Keratinocyte (primary cell): ENCODE measurements around the gene EEPD1. TPM values are rescaled to one million over a fixed set of nuclear protein-coding genes. Genes with fewer than 3 reads are reported as not detected.
"Not testable (repeated sequence)": the region's sequence is repeated elsewhere in the genome, so short reads cannot be mapped to it uniquely, and the experiment has no call there.

Source experiments
- DNase-seq: peaks from one replicate; pipeline ENCODE4 v3.0.0-alpha.2; 2011; ENCODE audit warnings: low read depth, missing footprints, low spot score
- FAIRE-seq: peaks from 2 replicates; lab custom pipeline; 2011; peaks lifted over from hg19 to GRCh38; lab: Jason Lieb, UNC
- H2AFZ ChIP-seq: 2 replicates; pipeline ENCODE4 v1.6.0; 2012; ENCODE audit warnings: low read length, control low read depth, inconsistent platforms; ENCODE audit not compliant: control insufficient read depth
- H3K27ac ChIP-seq: 2 replicates; pipeline ENCODE4 v1.5.1; 2011; ENCODE audit warnings: low read length; ENCODE audit not compliant: control insufficient read depth, insufficient read depth
- H3K27me3 ChIP-seq: 3 replicates; pipeline ENCODE4 v1.6.0; 2011; ENCODE audit warnings: low read length; ENCODE audit not compliant: control insufficient read depth, insufficient read depth; ENCODE audit errors: extremely low read depth
- H3K36me3 ChIP-seq, 2 experiments: 2 replicates in 1 of 2; 3 replicates in 1 of 2; pipeline ENCODE4 v1.5.1; 2011; ENCODE audit warnings: low read length in 2 of 2, mild to moderate bottlenecking in 1 of 2; ENCODE audit not compliant: control insufficient read depth in 2 of 2, insufficient read depth in 2 of 2; ENCODE audit errors: extremely low read depth in 1 of 2
- H3K4me1 ChIP-seq: 3 replicates; pipeline ENCODE4 v1.5.1; 2011; ENCODE audit warnings: low read length; ENCODE audit not compliant: control insufficient read depth, insufficient read depth; ENCODE audit errors: extremely low read depth
- H3K4me2 ChIP-seq: 3 replicates; pipeline ENCODE4 v1.6.0; 2011; ENCODE audit warnings: low read depth, low read length; ENCODE audit not compliant: control insufficient read depth, insufficient read depth; ENCODE audit errors: extremely low read depth
- H3K4me3 ChIP-seq, 3 experiments: fragments of 200-600 bp in 1 of 3; sonication (generic) in 1 of 3; 2 replicates in 2 of 3; 3 replicates in 1 of 3; pipeline ENCODE4 v1.5.1; 2011 to 2016; ENCODE audit warnings: low read length in 3 of 3, mild to moderate bottlenecking in 3 of 3, control low read depth in 2 of 3, inconsistent platforms in 1 of 3, low read depth in 1 of 3, mixed read lengths in 1 of 3, mixed run types in 1 of 3, moderate library complexity in 1 of 3; ENCODE audit not compliant: control insufficient read depth in 2 of 3, insufficient read depth in 2 of 3; ENCODE audit errors: extremely low read depth in 1 of 3
- H3K79me2 ChIP-seq: 2 replicates; pipeline ENCODE4 v1.6.0; 2012; ENCODE audit warnings: low read length; ENCODE audit not compliant: control insufficient read depth, insufficient read depth
- H3K9ac ChIP-seq: 3 replicates; pipeline ENCODE4 v1.6.0; 2011; ENCODE audit warnings: low read length; ENCODE audit not compliant: control insufficient read depth, insufficient read depth; ENCODE audit errors: extremely low read depth
- H3K9me1 ChIP-seq: 3 replicates; pipeline ENCODE4 v1.6.0; 2011; ENCODE audit warnings: low read length; ENCODE audit not compliant: control insufficient read depth, insufficient read depth; ENCODE audit errors: extremely low read depth
- H3K9me3 ChIP-seq: 2 replicates; pipeline ENCODE4 v1.5.1; 2012; ENCODE audit warnings: low read depth, low read length; ENCODE audit not compliant: control insufficient read depth
- H4K20me1 ChIP-seq: 3 replicates; pipeline ENCODE4 v1.6.0; 2011; ENCODE audit warnings: low read length; ENCODE audit not compliant: control insufficient read depth, insufficient read depth; ENCODE audit errors: extremely low read depth
- CTCF ChIP-seq, 3 experiments: IDR thresholded peaks in 1 of 3; conservative IDR thresholded peaks in 1 of 3; optimal IDR thresholded peaks in 1 of 3; 2 replicates in 2 of 3; 3 replicates in 1 of 3; pipeline versions ENCODE3 to v1.5.1; 2011; ENCODE audit warnings: low read length in 3 of 3, mild to moderate bottlenecking in 3 of 3, moderate library complexity in 2 of 3, control low read depth in 1 of 3, inconsistent platforms in 1 of 3; ENCODE audit not compliant: insufficient read depth in 2 of 3; ENCODE audit errors: extremely low read depth in 1 of 3
- dilution Hi-C: fragments of 300-500 bp; cut with MboI; formaldehyde crosslinking; loops from one replicate; pipeline ENCODE4 v1.7.0; 2020; ENCODE audit warnings: low sequenced_read_pairs; ENCODE audit not compliant: extremely low pct_ligation_motif_present
- polyA plus RNA-seq, 5 experiments: library from polyadenylated mRNA; depleted of rRNA in 3 of 5; stranded (reverse) in 3 of 5; stranded (forward) in 1 of 5; unstranded in 1 of 5; fragments of >200 nt; gene quantifications; 1 replicate in 1 of 5; 2 replicates in 3 of 5; 3 replicates in 1 of 5; pipeline versions ENCODE4 v1.2.1 to v1.2.3, GENCODE V29; 2011 to 2012; ENCODE audit warnings: missing spikeins in 2 of 5, low read depth in 1 of 5, low replicate concordance in 1 of 5

EEPD1 gene
- polyA plus RNA-seq, 1 donor (not counting 4 experiments of a cell fraction or from before 2014, with no cell fraction given): 1.2 TPM

GRCh38 chr7:36119983-36120646 lies 32.9 kb upstream of the EEPD1 start:
- H3K9ac ChIP-seq, DNase-seq, H4K20me1 ChIP-seq, H3K4me3 ChIP-seq, dilution Hi-C loops, H3K36me3 ChIP-seq, H3K79me2 ChIP-seq, H3K27me3 ChIP-seq, H3K9me3 ChIP-seq, FAIRE-seq, H3K27ac ChIP-seq, H3K9me1 ChIP-seq: not testable (repeated sequence)
- peak in 1 of 3 experiments; percentile 20 for TF ChIP-seq CTCF (optimal IDR thresholded peaks at IDR 0.05 in 1 of 3, IDR thresholded peaks at IDR 0.05 in 1 of 3, conservative IDR thresholded peaks at IDR 0.05 in 1 of 3; ENCODE audit: extremely low read depth in 1 of 3, insufficient read depth in 2 of 3, low read length in 3 of 3)
- Histone ChIP-seq H3K4me2 (peak overlapping the region; percentile 46), H2AFZ (peak overlapping the region; percentile 20), H3K4me1 (peaks cover 44% of the 10 kb centered on the region)

- H3K27ac ChIP-seq, FAIRE-seq, H3K36me3 ChIP-seq, H3K9me3 ChIP-seq, H3K4me3 ChIP-seq, H3K79me2 ChIP-seq, H2AFZ ChIP-seq, DNase-seq, H3K9me1 ChIP-seq, H4K20me1 ChIP-seq, H3K27me3 ChIP-seq, H3K4me2 ChIP-seq, H3K9ac ChIP-seq, dilution Hi-C loops: not testable (repeated sequence)
- peaks cover 12% of the 10 kb centered on the region for H3K4me1 ChIP-seq
Measured at GRCh38 chr7:36125630-36126029, 27.4 kb upstream of the EEPD1 start.
